ENCODE measurements around the gene CABLES2. TPM values are rescaled to one million over a fixed set of nuclear protein-coding genes. Genes with fewer than 3 reads are reported as not detected.

Gene CABLES2
- total and polyA plus RNA-seq, 2 of the 4 experiments (the other 2 are of a cell fraction) = 1.4 to 5.1 TPM

GRCh38 chr20:62362991-62363919, 43.8 kb downstream of the CABLES2 start (continued):
- TF ChIP-seq BHLHE40 (IDR thresholded peaks at IDR 0.05; ENCODE audit: low read depth, low read length) (no peak), RAD21 (IDR thresholded peaks at IDR 0.05; ENCODE audit: low read length) (no peak), POLR2A (IDR thresholded peaks at IDR 0.05; ENCODE audit: low read depth, low read length) (no peak)

GRCh38 chr20:62362590-62362940, 44.5 kb downstream of the CABLES2 start:
- H4K91ac ChIP-seq (ENCODE audit: insufficient read depth, low read depth, low read length) = no peak overlapping the region
- no peak overlapping the region for H3K23ac ChIP-seq (ENCODE audit: low read depth, low read length)
- H2BK5ac ChIP-seq (ENCODE audit: low read depth, low read length, poor library complexity, severe bottlenecking) = no peak overlapping the region
- CTCF ChIA-PET = no interaction called here
- H4K8ac ChIP-seq (ENCODE audit: low read depth in 2 of 2, low read length in 2 of 2) = no peak overlapping the region
- TF ChIP-seq RAD21 (IDR thresholded peaks at IDR 0.05; ENCODE audit: low read length) (no peak), MAFK (IDR thresholded peaks at IDR 0.05; ENCODE audit: low read depth, low read length) (no peak), NFE2L2 (IDR thresholded peaks at IDR 0.05; ENCODE audit: low read depth, low read length) (no peak), POLR2A (IDR thresholded peaks at IDR 0.05; ENCODE audit: low read depth, low read length) (no peak), MAZ (IDR thresholded peaks at IDR 0.05; ENCODE audit: borderline replicate concordance, low read depth, low read length) (no peak), SMC3 (IDR thresholded peaks at IDR 0.05; ENCODE audit: low read depth, low read length) (no peak), FOS (IDR thresholded peaks at IDR 0.05; ENCODE audit: low read depth, low read length) (no peak), RCOR1 (IDR thresholded peaks at IDR 0.05; ENCODE audit: insufficient replicate concordance, low read length) (no peak), BHLHE40 (IDR thresholded peaks at IDR 0.05; ENCODE audit: low read depth, low read length) (no peak)
- TF ChIP-seq, protein P1, sequence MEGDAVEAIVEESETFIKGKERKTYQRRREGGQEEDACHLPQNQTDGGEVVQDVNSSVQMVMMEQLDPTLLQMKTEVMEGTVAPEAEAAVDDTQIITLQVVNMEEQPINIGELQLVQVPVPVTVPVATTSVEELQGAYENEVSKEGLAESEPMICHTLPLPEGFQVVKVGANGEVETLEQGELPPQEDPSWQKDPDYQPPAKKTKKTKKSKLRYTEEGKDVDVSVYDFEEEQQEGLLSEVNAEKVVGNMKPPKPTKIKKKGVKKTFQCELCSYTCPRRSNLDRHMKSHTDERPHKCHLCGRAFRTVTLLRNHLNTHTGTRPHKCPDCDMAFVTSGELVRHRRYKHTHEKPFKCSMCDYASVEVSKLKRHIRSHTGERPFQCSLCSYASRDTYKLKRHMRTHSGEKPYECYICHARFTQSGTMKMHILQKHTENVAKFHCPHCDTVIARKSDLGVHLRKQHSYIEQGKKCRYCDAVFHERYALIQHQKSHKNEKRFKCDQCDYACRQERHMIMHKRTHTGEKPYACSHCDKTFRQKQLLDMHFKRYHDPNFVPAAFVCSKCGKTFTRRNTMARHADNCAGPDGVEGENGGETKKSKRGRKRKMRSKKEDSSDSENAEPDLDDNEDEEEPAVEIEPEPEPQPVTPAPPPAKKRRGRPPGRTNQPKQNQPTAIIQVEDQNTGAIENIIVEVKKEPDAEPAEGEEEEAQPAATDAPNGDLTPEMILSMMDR (conservative IDR thresholded peaks at IDR 0.05; ENCODE audit: low read depth, low read length) = no peak
- TF ChIP-seq, protein P2, sequence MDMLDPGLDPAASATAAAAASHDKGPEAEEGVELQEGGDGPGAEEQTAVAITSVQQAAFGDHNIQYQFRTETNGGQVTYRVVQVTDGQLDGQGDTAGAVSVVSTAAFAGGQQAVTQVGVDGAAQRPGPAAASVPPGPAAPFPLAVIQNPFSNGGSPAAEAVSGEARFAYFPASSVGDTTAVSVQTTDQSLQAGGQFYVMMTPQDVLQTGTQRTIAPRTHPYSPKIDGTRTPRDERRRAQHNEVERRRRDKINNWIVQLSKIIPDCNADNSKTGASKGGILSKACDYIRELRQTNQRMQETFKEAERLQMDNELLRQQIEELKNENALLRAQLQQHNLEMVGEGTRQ (IDR thresholded peaks at IDR 0.05; ENCODE audit: low read depth, low read length) = no peak
- no peak overlapping the region for H2AK5ac ChIP-seq (ENCODE audit: low read depth, low read length)
- dilution Hi-C loops (cut with HindIII; ENCODE audit: low sequenced_read_pairs, unreplicated experiment) = no loop called here
- H3K4me3 ChIP-seq (ENCODE audit: insufficient read depth, low read depth, low read length) = no peak overlapping the region
- WGBS, 2 experiments (ENCODE audit: extremely low coverage in 2 of 2, insufficient read length in 1 of 2) = no CpG with 5 or more reads among the region's 13 CpGs
- in situ Hi-C loops (cut with MboI; ENCODE audit: low sequenced_read_pairs) = no loop called here
- BruUV-seq (replicated peaks) = no TSS peak
- no peak for ATAC-seq (ENCODE audit: low read depth)
- H3K36me3 ChIP-seq (ENCODE audit: control insufficient read depth, insufficient read depth, low read length) = peaks cover 4% of the 10 kb centered on the region; the same call in 1 of the 2 replicates
- H4K5ac ChIP-seq (ENCODE audit: low read depth, low read length) = no peak overlapping the region
- intact Hi-C loops (cut with micrococcal nuclease) = no loop called here
- no peaks in the 10 kb centered on the region for H3K27me3 ChIP-seq (ENCODE audit: control insufficient read depth, insufficient read depth, low read length)
- no peak overlapping the region for H3K56ac ChIP-seq (ENCODE audit: extremely low read depth, insufficient read depth, low read length)
- H3K79me1 ChIP-seq (ENCODE audit: low read depth in 1 of 2, low read length in 2 of 2) = no peaks in the 10 kb centered on the region
- no peak overlapping the region for H2BK15ac ChIP-seq (ENCODE audit: low read depth, low read length)
- no peak overlapping the region for H3K4me2 ChIP-seq (ENCODE audit: low read depth, low read length)
- H3K9me1 ChIP-seq (ENCODE audit: insufficient read depth, low read length) = no peaks in the 10 kb centered on the region
- H3K9ac ChIP-seq (ENCODE audit: low read depth, low read length) = no peak overlapping the region
- no peak overlapping the region for H3K4ac ChIP-seq (ENCODE audit: low read depth, low read length)
- peaks cover 9% of the 10 kb centered on the region for H3K4me1 ChIP-seq (ENCODE audit: control insufficient read depth, insufficient read depth, low read length)
- H4K20me1 ChIP-seq (ENCODE audit: insufficient read depth, low read length) = peaks cover 14% of the 10 kb centered on the region; the same call in 1 of the 2 replicates
- peak overlapping the region; percentile 43 for H2AFZ ChIP-seq (replicated peaks; ENCODE audit: low read length, poor library complexity)
- H3K18ac ChIP-seq (ENCODE audit: low read depth, low read length) = no peak overlapping the region
- H2AK9ac ChIP-seq (replicated peaks; ENCODE audit: low read depth, low read length, poor library complexity) = peak overlapping the region; percentile 42
- no peak overlapping the region for H3K27ac ChIP-seq (ENCODE audit: insufficient read depth, low read length)
- no peak overlapping the region for H3K14ac ChIP-seq (replicated peaks; ENCODE audit: low read depth, low read length)
- H2BK20ac ChIP-seq (ENCODE audit: low read depth, low read length) = no peak overlapping the region
- H3K9me3 ChIP-seq (ENCODE audit: control insufficient read depth, insufficient read depth, low read length) = no peaks in the 10 kb centered on the region
- no peak for DNase-seq
- no peak overlapping the region for H2BK120ac ChIP-seq (ENCODE audit: low read depth, low read length)
- POLR2A ChIA-PET (ENCODE audit: unreplicated experiment) = interaction anchor here (0.6 kb wide), 1 partner anchor 24 kb away, joined by 6 read pairs; the partner anchor contains the start of gene RPS21

Data from IMR-90 (cell line).